ENCODE results near the gene LARP1. TPM values are rescaled to one million over a fixed set of nuclear protein-coding genes. Genes with fewer than 3 reads are reported as not detected.
A peak's percentile ranks its signal among the peaks of the same experiment; 100 is the strongest.

LARP1 gene
- polyA plus RNA-seq, 2 of the 4 experiments (the other 2 are of a cell fraction): 87.0 to 112 TPM

DNA sequence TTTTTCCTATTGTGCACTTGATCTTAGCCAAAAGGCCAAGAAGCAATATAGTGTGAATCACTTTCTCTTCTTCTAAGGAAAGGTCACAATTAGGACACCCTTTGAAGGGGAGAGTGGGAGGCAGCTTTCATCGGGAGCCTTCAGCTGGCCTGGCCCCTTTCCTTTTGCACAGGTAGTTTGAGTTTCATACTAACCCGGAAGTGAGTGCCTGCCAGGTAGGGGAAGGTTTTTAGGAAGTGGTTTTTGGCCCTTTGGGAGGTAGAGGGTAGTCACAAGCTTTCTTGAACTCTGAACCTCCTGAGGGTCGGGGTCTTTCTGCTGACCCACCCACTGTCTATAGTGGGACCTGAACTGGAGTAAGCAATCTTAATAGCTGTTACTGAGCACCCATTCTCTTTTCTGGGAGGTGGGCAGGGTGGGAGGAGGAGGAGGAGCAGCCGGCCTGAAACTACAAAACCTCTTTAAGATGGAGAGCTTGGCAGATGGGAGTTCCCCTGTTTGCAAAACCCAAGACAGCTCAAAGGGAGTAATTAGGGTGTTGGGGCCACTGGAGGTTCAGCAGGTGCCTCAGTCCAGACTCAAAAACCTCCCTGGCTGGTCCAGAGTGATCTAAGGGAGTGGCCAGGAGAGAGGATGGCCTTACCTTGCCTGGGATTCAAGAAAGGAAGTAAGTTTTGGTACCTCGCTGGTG, 6.0 kb downstream of the LARP1 start:
- DNase-seq (ENCODE audit: low read depth in 1 of 2, low spot score in 1 of 2) (no peak), ATAC-seq (no peak), FAIRE-seq (no peak)
- Histone ChIP-seq H3K4me3 (no peak overlapping the region), H3K9me3 (no peaks in the 10 kb centered on the region), H3K27ac (no peak overlapping the region), H3K4me2 (peak overlapping the region; percentile 94), H3K4me1 (peaks cover 54% of the 10 kb centered on the region)
- WGBS (ENCODE audit: missing lambda C conversion rate): 76% methylated on average over 5 of the region's 5 CpGs
- TF ChIP-seq HEYL (CRISPR knock-in tag; IDR thresholded peaks at IDR 0.05): no peak
- TF ChIP-seq GATA3 (IDR thresholded peaks at IDR 0.05; ENCODE audit: borderline replicate concordance): no peak
- TF ChIP-seq RFX5 (IDR thresholded peaks at IDR 0.05): no peak
- TF ChIP-seq CHD4 (IDR thresholded peaks at IDR 0.05; ENCODE audit: borderline replicate concordance): no peak
- no peak for TF ChIP-seq PHF8 (IDR thresholded peaks at IDR 0.05; ENCODE audit: borderline replicate concordance, low read depth)
- no peak for TF ChIP-seq ZNF302 (CRISPR knock-in tag; IDR thresholded peaks at IDR 0.05)
- TF ChIP-seq FOXS1 (CRISPR knock-in tag; IDR thresholded peaks at IDR 0.05): no peak
- no peak for TF ChIP-seq TFCP2L1 (CRISPR knock-in tag; IDR thresholded peaks at IDR 0.05)
- TF ChIP-seq NR3C1 (IDR thresholded peaks at IDR 0.05): no peak
- TF ChIP-seq HOXB13 (CRISPR knock-in tag; IDR thresholded peaks at IDR 0.05; ENCODE audit: low read depth): no peak
- TF ChIP-seq, protein P1, sequence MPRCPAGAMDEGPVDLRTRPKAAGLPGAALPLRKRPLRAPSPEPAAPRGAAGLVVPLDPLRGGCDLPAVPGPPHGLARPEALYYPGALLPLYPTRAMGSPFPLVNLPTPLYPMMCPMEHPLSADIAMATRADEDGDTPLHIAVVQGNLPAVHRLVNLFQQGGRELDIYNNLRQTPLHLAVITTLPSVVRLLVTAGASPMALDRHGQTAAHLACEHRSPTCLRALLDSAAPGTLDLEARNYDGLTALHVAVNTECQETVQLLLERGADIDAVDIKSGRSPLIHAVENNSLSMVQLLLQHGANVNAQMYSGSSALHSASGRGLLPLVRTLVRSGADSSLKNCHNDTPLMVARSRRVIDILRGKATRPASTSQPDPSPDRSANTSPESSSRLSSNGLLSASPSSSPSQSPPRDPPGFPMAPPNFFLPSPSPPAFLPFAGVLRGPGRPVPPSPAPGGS (IDR thresholded peaks at IDR 0.05): no peak
- no peak for TF ChIP-seq ESRRA (IDR thresholded peaks at IDR 0.05; ENCODE audit: borderline replicate concordance, low read length)
- TF ChIP-seq POLR2AphosphoS2 (conservative IDR thresholded peaks at IDR 0.05; ENCODE audit: low read length): no peak
- TF ChIP-seq, protein P2, sequence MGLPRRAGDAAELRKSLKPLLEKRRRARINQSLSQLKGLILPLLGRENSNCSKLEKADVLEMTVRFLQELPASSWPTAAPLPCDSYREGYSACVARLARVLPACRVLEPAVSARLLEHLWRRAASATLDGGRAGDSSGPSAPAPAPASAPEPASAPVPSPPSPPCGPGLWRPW (IDR thresholded peaks at IDR 0.05): no peak
- ChIA-PET POLR2A (no interaction called here), CTCF (interaction anchor here (0.5 to 1.2 kb wide), 2 partner anchors 79 to 110 kb away, joined by 3 to 5 read pairs; no protein-coding TSS in a partner anchor)

DNA sequence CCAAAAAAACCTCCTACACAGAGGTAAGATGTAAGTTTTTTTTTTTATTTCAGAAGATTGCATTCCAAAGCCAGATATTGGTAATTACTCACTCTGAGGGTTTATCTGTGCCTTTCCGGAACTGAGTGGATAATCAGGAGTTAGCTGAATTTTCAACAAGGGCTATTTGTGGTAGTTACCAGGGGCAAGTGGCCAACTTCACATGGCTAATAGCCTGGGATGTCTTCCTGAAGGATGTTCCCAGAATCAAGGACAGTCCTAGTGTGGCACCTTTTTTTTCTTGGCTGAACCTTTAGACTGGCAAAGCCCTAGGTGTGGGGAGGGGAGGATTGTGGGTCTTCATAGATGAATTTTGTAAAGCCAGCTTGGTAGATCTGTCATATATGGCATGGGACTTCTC, 7.1 kb downstream of the LARP1 start:
- Histone ChIP-seq H3K4me2 (no peak overlapping the region), H3K27ac (no peak overlapping the region), H3K4me3 (no peak overlapping the region), H3K4me1 (peaks cover 65% of the 10 kb centered on the region), H3K9me3 (no peaks in the 10 kb centered on the region)
- FAIRE-seq: no peak
- ChIA-PET POLR2A (interaction anchor here (0.6 kb wide), 1 partner anchor 47 kb away, joined by 8 read pairs; no protein-coding TSS in a partner anchor), CTCF (no interaction called here)
- 100% methylated on average over 1 of the region's 1 CpG for WGBS (ENCODE audit: missing lambda C conversion rate)
- DNase-seq (ENCODE audit: low read depth in 1 of 2, low spot score in 1 of 2): no peak
- TF ChIP-seq PHF8 (IDR thresholded peaks at IDR 0.05; ENCODE audit: borderline replicate concordance, low read depth) (no peak), SREBF2 (IDR thresholded peaks at IDR 0.05) (no peak), NR3C1 (IDR thresholded peaks at IDR 0.05) (no peak), BHLHE40 (IDR thresholded peaks at IDR 0.05; ENCODE audit: low read depth, low read length) (no peak), NPAS2 (CRISPR knock-in tag; IDR thresholded peaks at IDR 0.05; ENCODE audit: borderline replicate concordance) (no peak), CHD2 (IDR thresholded peaks at IDR 0.05; ENCODE audit: low read length, partially characterized antibody) (no peak), RARB (CRISPR knock-in tag; IDR thresholded peaks at IDR 0.05) (no peak), TP53 (CRISPR knock-in tag; IDR thresholded peaks at IDR 0.05) (no peak), JUNB (IDR thresholded peaks at IDR 0.05) (no peak), NFE2L2 (conservative IDR thresholded peaks at IDR 0.05; ENCODE audit: low read length) (no peak), RFX5 (IDR thresholded peaks at IDR 0.05) (no peak), EP300 (IDR thresholded peaks at IDR 0.05) (no peak), KDM5A (IDR thresholded peaks at IDR 0.05) (no peak)
- TF ChIP-seq, protein P2 (IDR thresholded peaks at IDR 0.05): no peak
- TF ChIP-seq, protein P3, sequence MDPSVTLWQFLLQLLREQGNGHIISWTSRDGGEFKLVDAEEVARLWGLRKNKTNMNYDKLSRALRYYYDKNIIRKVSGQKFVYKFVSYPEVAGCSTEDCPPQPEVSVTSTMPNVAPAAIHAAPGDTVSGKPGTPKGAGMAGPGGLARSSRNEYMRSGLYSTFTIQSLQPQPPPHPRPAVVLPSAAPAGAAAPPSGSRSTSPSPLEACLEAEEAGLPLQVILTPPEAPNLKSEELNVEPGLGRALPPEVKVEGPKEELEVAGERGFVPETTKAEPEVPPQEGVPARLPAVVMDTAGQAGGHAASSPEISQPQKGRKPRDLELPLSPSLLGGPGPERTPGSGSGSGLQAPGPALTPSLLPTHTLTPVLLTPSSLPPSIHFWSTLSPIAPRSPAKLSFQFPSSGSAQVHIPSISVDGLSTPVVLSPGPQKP (IDR thresholded peaks at IDR 0.05; ENCODE audit: low read depth, low read length): no peak
- TF ChIP-seq, protein P1 (IDR thresholded peaks at IDR 0.05): no peak
- TF ChIP-seq, protein P4, sequence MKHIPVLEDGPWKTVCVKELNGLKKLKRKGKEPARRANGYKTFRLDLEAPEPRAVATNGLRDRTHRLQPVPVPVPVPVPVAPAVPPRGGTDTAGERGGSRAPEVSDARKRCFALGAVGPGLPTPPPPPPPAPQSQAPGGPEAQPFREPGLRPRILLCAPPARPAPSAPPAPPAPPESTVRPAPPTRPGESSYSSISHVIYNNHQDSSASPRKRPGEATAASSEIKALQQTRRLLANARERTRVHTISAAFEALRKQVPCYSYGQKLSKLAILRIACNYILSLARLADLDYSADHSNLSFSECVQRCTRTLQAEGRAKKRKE (CRISPR knock-in tag; IDR thresholded peaks at IDR 0.05; ENCODE audit: low read depth): no peak
- TF ChIP-seq, protein P5, sequence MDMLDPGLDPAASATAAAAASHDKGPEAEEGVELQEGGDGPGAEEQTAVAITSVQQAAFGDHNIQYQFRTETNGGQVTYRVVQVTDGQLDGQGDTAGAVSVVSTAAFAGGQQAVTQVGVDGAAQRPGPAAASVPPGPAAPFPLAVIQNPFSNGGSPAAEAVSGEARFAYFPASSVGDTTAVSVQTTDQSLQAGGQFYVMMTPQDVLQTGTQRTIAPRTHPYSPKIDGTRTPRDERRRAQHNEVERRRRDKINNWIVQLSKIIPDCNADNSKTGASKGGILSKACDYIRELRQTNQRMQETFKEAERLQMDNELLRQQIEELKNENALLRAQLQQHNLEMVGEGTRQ (IDR thresholded peaks at IDR 0.05): no peak
- TF ChIP-seq, protein P6, sequence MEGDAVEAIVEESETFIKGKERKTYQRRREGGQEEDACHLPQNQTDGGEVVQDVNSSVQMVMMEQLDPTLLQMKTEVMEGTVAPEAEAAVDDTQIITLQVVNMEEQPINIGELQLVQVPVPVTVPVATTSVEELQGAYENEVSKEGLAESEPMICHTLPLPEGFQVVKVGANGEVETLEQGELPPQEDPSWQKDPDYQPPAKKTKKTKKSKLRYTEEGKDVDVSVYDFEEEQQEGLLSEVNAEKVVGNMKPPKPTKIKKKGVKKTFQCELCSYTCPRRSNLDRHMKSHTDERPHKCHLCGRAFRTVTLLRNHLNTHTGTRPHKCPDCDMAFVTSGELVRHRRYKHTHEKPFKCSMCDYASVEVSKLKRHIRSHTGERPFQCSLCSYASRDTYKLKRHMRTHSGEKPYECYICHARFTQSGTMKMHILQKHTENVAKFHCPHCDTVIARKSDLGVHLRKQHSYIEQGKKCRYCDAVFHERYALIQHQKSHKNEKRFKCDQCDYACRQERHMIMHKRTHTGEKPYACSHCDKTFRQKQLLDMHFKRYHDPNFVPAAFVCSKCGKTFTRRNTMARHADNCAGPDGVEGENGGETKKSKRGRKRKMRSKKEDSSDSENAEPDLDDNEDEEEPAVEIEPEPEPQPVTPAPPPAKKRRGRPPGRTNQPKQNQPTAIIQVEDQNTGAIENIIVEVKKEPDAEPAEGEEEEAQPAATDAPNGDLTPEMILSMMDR (IDR thresholded peaks at IDR 0.05): no peak
- no peak for ATAC-seq

Measured in A549 (cell line).